Suppressor macrophage treated with lipopolysaccharide for 1 hour (primary cell): ENCODE data around the gene RNF25.

Source experiments
- DNase-seq, 3 donors: peaks; one replicate each; pipeline ENCODE4 v3.0.0-alpha.2; 2020 to 2022

RNF25 gene

GRCh38 chr2:218622606-218623365 lies 49.0 kb downstream of the RNF25 start:
- DNase-seq, result peak; percentile 34 to 44 (median 41)

DNA sequence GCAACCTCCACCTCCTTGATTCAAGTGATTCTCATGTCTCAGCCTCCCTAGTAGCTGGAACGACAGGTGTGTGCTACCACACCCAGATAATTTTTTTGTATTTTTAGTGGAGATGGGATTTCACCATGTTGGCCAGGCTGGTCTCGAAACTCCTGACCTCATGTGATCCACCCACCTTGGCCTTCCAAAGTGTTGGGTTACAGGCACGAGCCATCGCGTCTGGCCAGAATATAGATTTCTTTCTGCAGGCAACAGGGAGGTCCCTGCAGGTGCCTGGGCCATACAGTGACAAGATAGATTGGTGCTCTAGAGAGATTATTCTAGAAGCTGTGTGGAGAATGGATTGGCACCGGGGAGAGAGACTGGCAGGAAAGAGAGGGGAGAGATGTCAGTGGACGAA lies 50.8 kb downstream of the RNF25 start:
- no peak for DNase-seq

DNA sequence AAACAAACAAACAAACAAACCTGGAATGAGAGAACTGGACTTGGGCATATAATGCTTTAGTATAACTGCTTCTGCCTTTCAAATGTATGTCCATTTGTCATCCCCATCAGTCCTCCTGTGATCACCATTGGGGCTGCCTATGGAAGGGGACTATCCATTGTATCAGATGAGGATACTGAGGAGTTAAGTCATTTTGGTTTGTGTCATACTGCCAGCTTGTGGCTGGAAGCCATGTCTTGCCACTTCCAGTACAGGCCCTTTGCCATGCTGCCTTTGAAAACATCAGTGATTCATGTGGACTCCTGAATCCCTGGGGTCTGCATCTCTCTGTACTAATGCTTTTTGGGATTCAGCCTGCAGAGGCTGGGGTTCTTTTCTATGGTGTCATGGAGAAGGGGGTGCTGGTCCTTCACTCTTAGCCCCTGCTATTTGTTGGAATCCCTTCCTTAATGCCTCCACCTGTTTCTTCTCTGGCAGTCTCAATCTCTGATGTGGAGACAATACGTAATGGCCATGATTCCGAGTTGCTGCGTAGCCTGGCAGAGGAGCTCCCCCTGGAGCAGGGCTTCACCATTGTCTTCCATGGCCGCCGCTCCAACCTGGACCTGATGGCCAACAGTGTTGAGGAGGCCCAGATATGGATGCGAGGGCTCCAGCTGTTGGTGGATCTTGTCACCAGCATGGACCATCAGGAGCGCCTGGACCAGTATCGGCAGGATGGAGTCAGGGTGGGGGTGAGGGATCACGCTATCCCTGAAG lies 53.5 kb downstream of the RNF25 start:
- DNase-seq, result peak in 1 of 3 donors; percentile 6

GRCh38 chr2:218615868-218616315 lies 55.9 kb downstream of the RNF25 start:
- no peak for DNase-seq
